GM19239 (cell line): Measurements from ENCODE around the gene LHX4.

ENCODE experiments used
- DNase-seq: peaks from one replicate; pipeline ENCODE4 v3.0.0; 2011; ENCODE audit warnings: low spot score; ENCODE audit not compliant: insufficient read length
- FAIRE-seq: peaks from 2 replicates; lab custom pipeline; 2011; peaks lifted over from hg19 to GRCh38; lab: Jason Lieb, UNC

Gene LHX4

DNA sequence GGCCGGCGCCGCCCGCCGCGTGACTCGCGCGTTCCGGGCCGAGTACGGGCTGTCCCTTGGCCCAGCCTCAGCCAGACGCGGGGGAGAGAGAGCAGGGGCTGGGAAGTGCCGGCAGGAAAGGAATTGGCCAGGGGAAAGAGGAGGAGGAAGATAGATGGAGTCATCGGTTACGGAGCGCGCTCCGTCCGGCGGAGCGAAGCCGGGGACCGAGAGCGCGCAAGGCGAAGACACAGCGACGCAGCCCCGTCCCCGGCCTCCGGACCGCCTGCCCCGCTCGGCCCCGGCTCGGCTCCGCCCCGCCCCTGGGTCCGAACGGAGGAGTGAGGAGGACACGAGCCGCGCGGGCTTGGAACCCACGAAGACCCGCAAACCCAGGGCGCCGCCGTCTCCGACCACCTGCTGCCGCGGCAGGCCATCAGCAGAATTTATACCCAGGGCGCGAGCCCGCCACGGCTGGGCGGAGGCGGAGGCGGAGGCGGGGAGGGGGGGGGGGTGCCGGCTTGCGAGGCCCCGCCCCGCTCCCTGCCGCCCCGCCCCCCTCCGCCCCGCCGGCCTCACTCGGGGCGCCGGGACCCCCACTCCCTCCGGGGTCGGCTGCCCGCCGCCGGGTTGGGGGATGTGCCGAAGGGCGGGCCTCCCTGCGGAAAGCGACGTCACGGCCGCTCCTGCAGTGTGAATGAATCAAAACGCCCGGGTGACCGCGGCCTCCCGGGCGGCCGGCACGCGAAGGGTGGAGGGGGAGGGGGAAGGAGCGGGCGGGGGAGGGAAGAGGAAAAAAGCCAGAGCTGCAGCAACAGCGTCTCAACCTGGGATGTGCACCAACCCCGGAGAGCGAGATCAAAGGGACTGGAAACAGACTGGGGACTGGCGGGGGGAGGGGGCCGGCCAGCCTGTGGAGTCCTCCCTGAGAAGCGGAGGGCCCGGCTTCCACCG, at the start of gene LHX4:
Gene LHX4, plus strand, starts transcription at position 782 of the 933 bp plus-strand sequence. CDS start 266 bp downstream, outside the sequence.
- no peak for FAIRE-seq
- peak; percentile 67 for DNase-seq

DNA sequence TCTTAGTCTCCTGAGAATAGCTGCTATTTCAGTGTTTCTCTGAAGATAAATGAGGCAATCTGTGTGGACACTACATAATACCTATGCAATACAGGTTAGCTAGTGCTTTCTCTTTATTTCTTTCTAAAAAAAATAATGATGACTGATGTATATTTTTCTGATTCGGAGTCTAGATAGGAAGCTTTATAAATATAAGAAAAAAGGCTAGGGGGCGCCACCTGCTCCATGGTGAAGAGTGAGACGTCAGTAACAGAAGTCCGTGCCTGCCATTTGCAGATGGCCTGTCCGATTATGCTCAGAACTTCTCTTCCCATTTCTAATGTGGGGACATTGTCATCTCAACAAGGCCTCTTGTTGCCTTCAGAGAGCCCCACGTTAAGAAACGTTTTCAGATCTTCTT, 49.0 kb upstream of the LHX4 start:
- no peak for DNase-seq
- no peak for FAIRE-seq

GRCh38 chr1:180181996-180182642, 47.9 kb upstream of the LHX4 start:
- DNase-seq (no peak), FAIRE-seq (no peak)

DNA sequence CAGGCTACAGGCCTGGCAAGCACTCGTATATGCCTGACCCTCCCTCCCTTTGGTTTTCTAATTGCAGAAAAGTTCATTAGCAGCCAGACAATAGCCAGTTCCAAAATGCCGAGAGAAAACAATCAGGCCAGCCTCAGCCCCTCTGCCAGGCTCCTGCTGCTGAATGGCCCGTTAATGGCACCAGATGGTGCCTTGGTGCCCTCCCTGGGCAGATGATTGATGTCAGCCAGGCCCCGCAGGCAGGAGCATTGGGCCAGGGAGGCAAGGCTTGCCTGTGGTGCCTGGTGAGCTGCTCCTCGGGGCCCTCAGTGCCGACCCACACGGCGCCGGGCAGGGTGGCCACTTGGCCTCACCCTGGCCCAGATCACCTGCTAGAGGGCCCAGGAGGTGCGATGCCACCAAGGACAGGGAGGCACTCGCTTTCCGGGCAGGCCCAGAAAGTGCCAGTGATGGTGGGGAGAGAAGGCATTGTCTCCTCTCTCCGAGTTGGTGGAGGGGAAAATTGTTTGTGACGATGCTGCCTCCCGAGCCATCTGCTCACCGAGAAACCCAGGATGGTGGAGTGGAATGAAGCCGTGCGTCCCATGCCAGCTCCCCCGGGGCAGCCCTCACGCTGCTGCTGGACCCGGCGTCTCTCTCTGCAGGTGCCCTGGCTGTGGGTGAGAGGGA, 47.3 kb upstream of the LHX4 start:
- DNase-seq (no peak), FAIRE-seq (no peak)

DNA sequence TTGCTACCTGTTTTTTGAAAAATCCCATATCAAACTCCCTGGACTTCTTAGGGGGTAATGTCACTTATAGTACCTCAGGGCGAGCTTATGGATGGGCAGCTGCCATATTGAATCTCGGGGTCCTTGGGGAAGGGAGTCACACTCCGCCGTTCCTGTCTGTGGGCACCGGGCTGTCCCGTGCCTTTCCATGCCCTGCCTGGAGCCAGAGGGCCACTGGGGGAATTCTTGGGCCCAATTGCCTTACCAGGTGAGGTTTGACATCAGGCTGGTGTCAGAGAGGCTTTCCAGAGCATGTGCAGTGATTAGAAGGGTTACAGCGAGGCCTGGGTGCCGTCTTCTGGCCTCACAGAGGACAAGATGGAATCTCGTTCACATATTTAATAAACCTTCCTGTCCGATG, 46.6 kb upstream of the LHX4 start:
- FAIRE-seq = no peak
- no peak for DNase-seq

- FAIRE-seq (no peak), DNase-seq (no peak)
Observed at GRCh38 chr1:180184041-180184440, 46.0 kb upstream of the LHX4 start.

- FAIRE-seq = no peak
- no peak for DNase-seq
Observed at GRCh38 chr1:180185281-180185680, 44.8 kb upstream of the LHX4 start.

GRCh38 chr1:180185971-180186645, 44.0 kb upstream of the LHX4 start:
- FAIRE-seq (no peak), DNase-seq (no peak)

- no peak for DNase-seq
- no peak for FAIRE-seq
Observed at GRCh38 chr1:180186831-180187230, 43.2 kb upstream of the LHX4 start.

GRCh38 chr1:180187626-180188025, 42.4 kb upstream of the LHX4 start:
- FAIRE-seq (no peak), DNase-seq (no peak)

- FAIRE-seq = no peak
Observed at GRCh38 chr1:180188091-180188506, 42.0 kb upstream of the LHX4 start.

GRCh38 chr1:180188684-180189175, 41.3 kb upstream of the LHX4 start:
- FAIRE-seq = no peak

More at GRCh38 chr1:180188091-180188506, 42.0 kb upstream of the LHX4 start:
- DNase-seq = peak; percentile 36

GRCh38 chr1:180190091-180190490, 40.0 kb upstream of the LHX4 start:
- DNase-seq (no peak), FAIRE-seq (no peak)

More at GRCh38 chr1:180188684-180189175, 41.3 kb upstream of the LHX4 start:
- no peak for DNase-seq

GRCh38 chr1:180192172-180192571, 37.9 kb upstream of the LHX4 start:
- no peak for DNase-seq
- no peak for FAIRE-seq

DNA sequence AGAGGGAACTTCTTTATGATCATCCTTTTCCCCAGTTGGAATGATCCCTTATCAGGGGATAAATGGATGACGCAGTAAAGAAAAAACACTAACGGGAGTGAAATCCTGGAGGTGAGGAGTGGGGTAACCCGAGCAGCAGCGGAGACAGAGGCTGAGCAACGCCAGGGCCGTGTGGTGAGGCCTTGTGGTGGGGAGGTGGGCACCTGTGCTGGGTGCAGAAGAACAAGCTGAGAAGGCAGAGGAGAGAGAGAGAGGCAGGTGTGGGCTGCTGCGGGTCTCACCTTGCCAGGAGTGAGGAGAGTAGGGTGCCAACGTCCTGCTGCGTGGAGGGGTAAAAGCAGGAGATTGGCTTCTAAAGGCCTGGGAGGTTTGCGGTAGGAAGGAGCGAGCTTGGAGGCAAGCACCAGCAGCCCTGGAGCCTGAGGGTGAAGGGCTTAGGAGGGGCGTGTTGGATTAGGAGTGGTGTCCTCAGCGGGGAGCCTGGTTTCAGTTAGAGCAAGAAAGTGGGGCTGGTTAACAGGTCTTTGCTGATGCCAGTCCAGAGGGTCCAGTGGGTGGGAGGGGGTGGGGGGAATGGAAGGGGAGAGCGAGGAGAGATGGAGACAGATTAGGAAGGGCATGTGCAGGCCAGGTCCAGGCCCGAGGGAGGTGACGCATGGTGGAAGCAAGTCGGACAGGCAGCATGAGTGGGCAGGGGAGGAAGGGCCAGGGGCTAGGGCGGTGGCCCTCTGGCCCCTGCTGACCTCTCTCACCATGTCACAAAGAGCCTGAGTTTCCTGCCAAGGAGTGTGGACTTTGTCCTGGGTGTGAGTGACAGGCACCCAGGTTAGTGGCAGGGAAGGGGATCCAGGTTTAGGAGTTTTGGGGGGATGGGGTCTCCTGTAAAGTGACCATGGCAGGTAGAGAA, 36.7 kb upstream of the LHX4 start:
- FAIRE-seq (no peak), DNase-seq (no peak)

- DNase-seq = no peak
- FAIRE-seq = no peak
Observed at GRCh38 chr1:180194048-180194425, 36.0 kb upstream of the LHX4 start.

DNA sequence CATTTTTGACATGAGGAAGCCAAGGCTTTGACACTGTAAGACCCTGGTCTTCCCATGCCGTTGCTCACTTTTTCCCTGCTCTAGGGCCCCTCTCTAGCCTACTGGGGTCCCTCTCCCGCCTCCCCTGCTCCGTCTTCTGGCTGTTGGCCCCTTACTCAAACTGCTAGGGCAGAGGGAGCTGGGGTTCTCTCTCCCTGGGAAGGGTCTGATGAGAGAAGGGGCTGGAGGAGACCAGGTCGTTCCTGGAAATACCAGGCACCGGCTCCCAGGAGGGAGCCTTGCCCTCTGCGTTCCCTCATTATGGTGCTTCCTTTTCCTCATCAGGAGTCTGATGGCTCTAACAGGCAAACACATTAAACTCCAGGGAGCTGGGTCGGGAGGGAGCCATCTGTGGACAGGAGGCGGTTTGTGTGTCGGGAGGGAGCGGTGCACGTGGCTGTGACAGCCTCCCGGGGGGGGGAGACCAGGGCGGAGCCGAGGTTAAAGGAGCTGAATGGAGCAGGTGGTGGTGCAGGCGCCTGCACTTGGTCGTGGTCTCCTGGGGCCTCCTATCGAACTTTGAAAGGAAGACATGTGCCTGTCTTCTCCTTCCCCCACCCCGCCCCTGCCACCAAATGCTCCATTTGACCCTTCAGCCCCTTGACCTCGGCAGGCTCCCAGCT, 35.4 kb upstream of the LHX4 start:
- no peak for DNase-seq

GRCh38 chr1:180195401-180195800, 34.7 kb upstream of the LHX4 start:
- FAIRE-seq (no peak), DNase-seq (no peak)

More for the DNA sequence above, 35.4 kb upstream of the LHX4 start:
- FAIRE-seq = no peak

DNA sequence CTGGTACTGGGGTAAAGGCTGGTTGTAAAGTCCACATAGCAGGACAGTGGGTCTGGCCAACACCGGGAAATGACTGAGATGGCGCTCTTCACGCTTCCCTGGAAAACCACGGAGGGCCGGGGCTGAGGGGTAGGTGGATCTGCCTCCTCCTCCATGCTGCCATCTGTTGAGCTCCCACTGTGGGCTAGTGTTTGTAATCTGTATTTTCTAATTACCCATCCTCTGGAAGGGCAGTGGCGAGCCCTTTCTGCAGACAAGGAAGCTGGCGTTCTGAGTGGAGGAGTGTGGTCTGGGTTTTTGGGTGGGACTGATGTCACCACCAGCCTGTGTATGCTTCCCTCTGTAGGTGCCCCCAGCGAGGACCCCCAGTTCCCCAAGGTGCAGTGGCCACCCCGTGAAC, 34.1 kb upstream of the LHX4 start:
- DNase-seq = no peak
- FAIRE-seq = no peak
